Stimulated activated CD4-positive, alpha-beta T cell treated with anti-CD3 and anti-CD28 coated beads, Interleukin-12 subunit alpha, Interleukin-12 subunit beta, amount 100 ng/mL, for 24 hours (primary cell): ENCODE results near the gene KDSR.

Source experiments
- DNase-seq, 2 experiments: peaks; one replicate each; pipeline ENCODE4 v3.0.0-alpha.2; 2020; ENCODE audit warnings: low read depth in 2 of 2

KDSR gene

DNA sequence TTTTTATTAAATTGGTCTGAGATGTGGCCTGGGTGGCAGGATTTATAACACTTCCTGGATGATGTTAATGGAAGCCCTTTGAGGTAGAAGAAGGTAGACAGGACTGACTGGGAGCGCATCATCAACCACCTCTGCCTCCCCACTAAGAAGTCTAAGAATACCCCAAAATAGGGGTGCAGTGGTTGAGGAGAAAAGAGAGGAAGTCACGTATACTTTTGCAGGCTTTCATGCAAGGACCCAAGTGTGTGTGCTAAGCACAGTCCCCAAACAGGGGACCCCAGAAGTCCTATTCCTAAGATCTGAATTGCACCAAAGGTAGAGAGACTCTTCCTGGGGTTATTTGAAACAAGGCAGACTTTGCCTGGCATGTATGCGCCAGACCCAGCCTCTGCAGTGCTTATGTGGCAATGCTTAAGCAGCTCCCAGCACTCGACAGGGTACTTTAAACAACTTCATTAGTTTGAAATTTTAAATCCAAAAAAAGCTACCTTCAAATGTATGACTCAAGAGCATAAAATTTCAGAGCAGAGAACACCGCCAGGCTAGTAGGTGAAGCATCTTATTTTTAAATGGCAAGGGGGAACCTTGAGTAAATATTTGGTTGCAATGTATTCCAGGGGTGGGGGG lies 82.7 kb downstream of the KDSR start:
- no peak for DNase-seq

DNA sequence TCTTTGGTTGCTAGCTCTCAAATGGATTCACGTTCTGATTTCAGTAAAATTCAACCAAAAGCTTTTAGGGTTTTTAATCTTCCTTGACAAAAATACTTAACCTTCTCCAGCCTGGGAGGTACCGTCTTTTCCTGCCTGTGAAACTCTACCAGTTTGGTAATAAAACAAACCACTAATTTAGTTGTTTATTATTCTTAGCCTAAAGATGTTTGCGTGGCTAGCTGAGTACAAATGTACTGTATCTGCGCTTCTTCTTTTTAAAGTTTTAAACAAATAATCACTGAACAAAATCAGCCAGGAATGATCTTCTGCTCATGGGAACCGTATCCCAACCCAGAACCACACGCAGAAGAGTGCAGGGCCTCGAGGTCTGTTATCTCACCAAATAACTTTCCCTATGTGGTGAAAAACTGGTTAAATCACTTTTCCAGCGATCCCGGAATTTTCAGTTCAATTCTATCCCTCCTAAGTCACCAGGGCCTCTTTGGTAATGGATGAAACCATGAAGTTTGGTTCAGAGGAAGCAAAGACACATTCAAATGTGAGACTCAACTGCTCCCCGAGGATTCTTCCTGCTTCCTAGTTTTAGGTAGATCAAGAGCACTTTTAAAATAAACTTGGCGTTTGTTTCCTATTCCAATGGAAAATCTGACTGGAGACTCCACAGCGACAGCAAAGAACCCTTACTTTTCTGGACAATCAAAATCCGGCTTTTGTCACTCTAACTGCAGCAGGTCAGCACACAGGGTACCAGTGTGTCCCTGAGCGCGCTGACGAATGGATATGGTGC lies 83.5 kb downstream of the KDSR start:
- DNase-seq = no peak

DNA sequence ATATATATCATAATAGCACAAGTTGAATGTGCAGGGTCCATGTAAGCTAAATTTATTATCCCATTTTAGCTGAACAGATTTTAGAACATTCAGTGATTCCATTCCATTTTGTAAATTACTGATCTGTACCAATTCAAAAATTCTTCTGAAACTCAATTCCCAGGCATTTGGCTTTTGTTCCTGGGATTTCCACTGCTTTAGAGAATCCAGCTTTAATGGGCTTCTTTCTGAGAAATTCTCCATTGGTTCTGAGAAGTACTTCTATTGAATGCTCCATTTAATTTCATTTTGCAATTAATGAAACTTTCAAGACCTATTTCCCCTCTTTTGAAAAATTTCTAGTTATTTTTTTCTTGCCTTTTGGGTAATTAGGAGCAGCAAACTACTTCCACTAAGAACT lies 84.2 kb downstream of the KDSR start:
- DNase-seq = no peak
